ENCODE results near the gene INTS12.
"Not testable (repeated sequence)": the region's sequence is repeated elsewhere in the genome, so short reads cannot be mapped to it uniquely, and the experiment has no call there.

INTS12 gene

DNA sequence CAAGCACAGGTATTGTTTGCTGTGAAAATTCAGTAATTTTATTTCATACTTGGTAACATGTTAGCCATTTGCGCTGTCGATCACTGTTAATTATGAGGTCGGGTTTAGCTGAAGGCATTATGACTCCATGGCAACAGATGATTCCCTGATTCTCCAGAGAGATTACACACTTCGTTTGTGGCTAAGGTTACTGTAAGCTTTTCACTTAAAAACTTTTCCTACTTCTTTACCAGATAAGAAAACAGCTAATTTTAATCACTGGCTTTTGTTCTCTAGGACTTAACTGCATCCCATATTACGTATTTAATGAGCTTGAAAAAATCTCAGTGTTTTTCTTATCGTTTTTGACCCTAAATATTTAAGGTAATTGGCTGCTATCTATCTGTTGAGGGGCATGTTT is 2.2 kb upstream of the INTS12 start:
- TF ChIP-seq, protein P1, sequence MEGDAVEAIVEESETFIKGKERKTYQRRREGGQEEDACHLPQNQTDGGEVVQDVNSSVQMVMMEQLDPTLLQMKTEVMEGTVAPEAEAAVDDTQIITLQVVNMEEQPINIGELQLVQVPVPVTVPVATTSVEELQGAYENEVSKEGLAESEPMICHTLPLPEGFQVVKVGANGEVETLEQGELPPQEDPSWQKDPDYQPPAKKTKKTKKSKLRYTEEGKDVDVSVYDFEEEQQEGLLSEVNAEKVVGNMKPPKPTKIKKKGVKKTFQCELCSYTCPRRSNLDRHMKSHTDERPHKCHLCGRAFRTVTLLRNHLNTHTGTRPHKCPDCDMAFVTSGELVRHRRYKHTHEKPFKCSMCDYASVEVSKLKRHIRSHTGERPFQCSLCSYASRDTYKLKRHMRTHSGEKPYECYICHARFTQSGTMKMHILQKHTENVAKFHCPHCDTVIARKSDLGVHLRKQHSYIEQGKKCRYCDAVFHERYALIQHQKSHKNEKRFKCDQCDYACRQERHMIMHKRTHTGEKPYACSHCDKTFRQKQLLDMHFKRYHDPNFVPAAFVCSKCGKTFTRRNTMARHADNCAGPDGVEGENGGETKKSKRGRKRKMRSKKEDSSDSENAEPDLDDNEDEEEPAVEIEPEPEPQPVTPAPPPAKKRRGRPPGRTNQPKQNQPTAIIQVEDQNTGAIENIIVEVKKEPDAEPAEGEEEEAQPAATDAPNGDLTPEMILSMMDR (IDR thresholded peaks at IDR 0.05; ENCODE audit: low read depth, low read length): no peak
- no peak for DNase-seq (ENCODE audit: low read depth, low spot score)
- H3K4me3 ChIP-seq (ENCODE audit: low read depth, low read length): no peak overlapping the region
- in situ Hi-C loops (cut with HindIII; ENCODE audit: low sequenced_read_pairs): no loop called here

- DNase-seq (ENCODE audit: low read depth, low spot score): no peak
- no peak overlapping the region for H3K4me3 ChIP-seq (ENCODE audit: low read depth, low read length)
- in situ Hi-C loops (cut with HindIII; ENCODE audit: low sequenced_read_pairs): no loop called here
- TF ChIP-seq, protein P1 (IDR thresholded peaks at IDR 0.05; ENCODE audit: low read depth, low read length): no peak
Measured at GRCh38 chr4:105710012-105710600, 1.6 kb upstream of the INTS12 start.

DNA sequence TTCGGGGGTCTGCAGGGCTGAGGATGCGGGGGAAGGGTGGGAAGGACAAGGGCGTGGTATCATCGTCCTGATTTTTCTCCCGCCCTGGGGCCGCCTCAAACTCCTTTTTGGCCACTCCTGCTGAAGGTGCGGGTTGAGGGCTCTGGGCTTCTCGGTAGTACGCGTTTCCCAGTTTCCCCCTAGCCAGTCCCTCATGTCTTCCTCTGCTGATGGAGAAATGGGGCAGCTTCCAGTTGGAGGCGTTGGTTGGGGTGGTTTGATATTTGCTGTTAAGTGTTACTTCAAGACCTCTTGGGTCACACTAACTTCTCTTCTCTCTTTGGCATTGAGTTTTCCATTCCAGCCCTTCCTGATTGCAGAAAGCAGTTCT is 577 bp upstream of the INTS12 start:
- in situ Hi-C loops (cut with HindIII; ENCODE audit: low sequenced_read_pairs): no loop called here
- peak overlapping the region; percentile 64 for H3K4me3 ChIP-seq (ENCODE audit: low read depth, low read length)
- peak; percentile 24 for DNase-seq (ENCODE audit: low read depth, low spot score)
- TF ChIP-seq, protein P1 (IDR thresholded peaks at IDR 0.05; ENCODE audit: low read depth, low read length): no peak

DNA sequence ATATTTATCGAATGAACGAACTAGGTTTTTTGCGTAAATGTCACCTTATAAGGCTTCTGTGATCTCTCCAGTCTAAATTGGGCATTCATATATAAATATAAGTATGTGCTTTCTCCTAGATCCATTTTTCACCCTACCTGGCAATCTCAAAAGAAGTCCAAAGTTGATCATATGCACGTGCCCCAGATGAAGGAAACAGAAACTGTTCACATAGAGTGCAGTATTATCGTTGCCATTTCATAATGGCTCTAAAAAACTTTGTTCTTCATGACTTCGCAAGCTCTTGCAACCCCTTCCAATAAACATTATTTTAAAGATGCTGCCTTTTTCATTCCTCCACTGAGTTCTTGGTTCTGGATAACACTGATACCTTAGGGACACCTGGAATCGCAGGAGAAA is 708 bp downstream of the INTS12 start:
- DNase-seq (ENCODE audit: low read depth, low spot score): no peak
- peak overlapping the region; percentile 64 for H3K4me3 ChIP-seq (ENCODE audit: low read depth, low read length)
- TF ChIP-seq, protein P1 (IDR thresholded peaks at IDR 0.05; ENCODE audit: low read depth, low read length): no peak
- in situ Hi-C loops (cut with HindIII; ENCODE audit: low sequenced_read_pairs): no loop called here

GRCh38 chr4:105698607-105699006 is 9.9 kb downstream of the INTS12 start:
- DNase-seq (ENCODE audit: low read depth, low spot score): no peak
- TF ChIP-seq, protein P1 (IDR thresholded peaks at IDR 0.05; ENCODE audit: low read depth, low read length): no peak
- H3K4me3 ChIP-seq (ENCODE audit: low read depth, low read length): no peak overlapping the region
- in situ Hi-C loops (cut with HindIII; ENCODE audit: low sequenced_read_pairs): no loop called here

- H3K4me3 ChIP-seq (ENCODE audit: low read depth, low read length); in situ Hi-C loops (cut with HindIII; ENCODE audit: low sequenced_read_pairs); DNase-seq (ENCODE audit: low read depth, low spot score): not testable (repeated sequence)
Measured at GRCh38 chr4:105695832-105696231, 12.7 kb downstream of the INTS12 start.

DNA sequence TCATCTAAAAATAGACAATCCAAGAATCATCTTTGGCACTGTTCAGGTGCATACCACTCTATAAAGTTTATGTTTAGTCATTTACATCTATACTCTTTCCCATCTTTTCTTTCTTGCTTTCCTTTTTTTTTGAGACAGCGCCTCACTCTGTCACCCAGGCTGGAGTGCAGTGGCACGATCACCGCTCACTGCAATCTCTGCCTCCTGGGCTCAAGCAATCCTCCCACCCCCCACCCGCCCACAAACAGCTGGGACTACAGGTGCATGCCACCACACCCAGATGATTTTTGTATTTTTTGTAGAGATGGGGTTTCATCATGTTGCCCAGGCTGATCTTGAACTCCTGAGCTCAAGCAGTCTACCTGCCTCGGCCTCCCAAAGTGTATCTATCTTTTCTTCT is 13.7 kb downstream of the INTS12 start:
- DNase-seq (ENCODE audit: low read depth, low spot score); H3K4me3 ChIP-seq (ENCODE audit: low read depth, low read length); in situ Hi-C loops (cut with HindIII; ENCODE audit: low sequenced_read_pairs): not testable (repeated sequence)

DNA sequence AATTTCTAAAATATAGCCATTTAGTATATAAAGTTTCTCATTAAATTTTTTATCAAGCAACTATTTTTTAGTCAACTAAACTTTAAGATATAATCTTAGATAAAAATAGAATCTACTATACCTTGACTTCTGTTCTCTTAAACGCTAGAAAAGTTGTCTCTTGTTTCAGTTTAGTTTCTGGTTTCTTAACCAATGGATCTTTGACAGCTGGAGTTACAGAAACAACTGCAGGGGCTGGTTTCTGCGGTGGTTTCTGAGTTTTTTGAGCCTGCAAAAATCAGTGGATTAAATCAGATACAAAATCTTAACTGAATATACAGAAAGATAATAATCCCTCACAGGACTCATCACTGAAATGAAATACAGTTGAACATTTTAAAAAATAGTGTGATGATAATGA is 21.9 kb downstream of the INTS12 start:
- H3K4me3 ChIP-seq (ENCODE audit: low read depth, low read length): no peak overlapping the region
- no peak for DNase-seq (ENCODE audit: low read depth, low spot score)
- in situ Hi-C loops (cut with HindIII; ENCODE audit: low sequenced_read_pairs): no loop called here
- TF ChIP-seq, protein P1 (IDR thresholded peaks at IDR 0.05; ENCODE audit: low read depth, low read length): no peak

Data from astrocyte of the spinal cord (primary cell).